GM19043 (cell line): Measurements from ENCODE around the gene UBXN7.
"Not testable (repeated sequence)": the region's sequence is repeated elsewhere in the genome, so short reads cannot be mapped to it uniquely, and the experiment has no call there.

Source experiments
- ATAC-seq: cut with Tn5 transposase; IDR thresholded peaks from one replicate; pipeline ENCODE4 v1.9.1; 2021; ENCODE audit warnings: low read depth; ENCODE audit not compliant: unreplicated experiment

The UBXN7 gene

DNA sequence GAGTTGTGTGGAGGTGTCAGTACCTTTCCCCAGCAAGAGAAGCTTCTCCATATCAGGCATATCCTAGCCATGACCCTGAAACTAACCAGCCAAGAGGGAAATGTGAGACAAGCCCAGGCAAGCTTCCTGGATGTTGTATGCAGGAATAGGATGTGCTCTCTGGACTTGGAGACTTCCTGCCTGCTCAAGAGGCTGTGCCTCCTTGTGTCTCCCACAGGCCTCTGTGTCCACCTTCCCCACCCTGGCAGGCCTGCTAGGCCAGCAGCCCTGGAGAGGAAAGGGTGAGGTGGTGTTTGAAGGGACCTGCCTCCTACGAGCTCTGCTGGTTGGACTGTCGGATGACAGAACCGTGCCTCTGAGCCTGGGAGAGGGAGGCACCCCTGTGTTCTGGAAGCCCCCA, 112.1 kb downstream of the UBXN7 start:
- ATAC-seq, result no peak

DNA sequence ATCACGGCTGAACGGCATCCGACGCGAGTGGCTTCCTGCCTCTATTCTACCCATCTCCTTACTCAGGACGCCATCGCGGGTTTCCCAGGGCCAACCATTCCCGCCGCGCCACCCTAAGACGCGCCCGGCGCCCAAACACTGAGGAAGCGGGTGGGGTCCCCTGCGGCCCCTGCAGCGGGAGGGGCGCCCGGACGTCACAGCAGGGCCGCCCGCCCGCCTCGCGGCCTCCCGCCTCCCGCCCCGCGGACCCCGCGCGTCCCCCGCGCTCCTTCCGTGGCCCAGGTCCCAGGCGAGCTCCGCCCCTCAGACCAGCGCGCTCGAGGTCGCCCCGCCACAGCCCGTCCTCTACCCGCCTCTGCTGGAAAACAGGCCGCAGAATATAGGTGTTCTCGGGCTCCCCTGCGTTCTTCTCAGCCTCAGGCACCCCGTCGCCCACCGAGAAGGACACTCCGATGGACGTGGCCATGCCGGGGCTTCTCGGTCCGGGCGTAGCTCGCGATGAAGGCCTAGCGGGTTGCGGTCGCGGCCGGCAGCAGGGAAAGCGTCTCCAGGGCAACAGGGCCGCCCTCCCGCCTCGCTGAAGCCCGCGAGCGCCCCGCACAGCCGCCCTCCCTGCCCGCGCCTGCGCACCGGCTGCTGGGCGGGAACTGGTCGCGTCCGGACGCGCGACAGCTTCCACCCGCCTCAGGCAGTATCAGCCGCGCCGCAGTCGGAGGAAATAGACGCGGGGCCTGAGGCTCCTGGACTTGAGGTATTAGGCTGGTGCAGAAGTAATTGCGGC, 114.3 kb downstream of the UBXN7 start, which contains the start of gene DYNLT2B:
DYNLT2B (minus strand) TSS at position 554 of the 781 bp plus-strand sequence; CDS start at position 466, 88 bp downstream.
- peak; percentile 80 for ATAC-seq

DNA sequence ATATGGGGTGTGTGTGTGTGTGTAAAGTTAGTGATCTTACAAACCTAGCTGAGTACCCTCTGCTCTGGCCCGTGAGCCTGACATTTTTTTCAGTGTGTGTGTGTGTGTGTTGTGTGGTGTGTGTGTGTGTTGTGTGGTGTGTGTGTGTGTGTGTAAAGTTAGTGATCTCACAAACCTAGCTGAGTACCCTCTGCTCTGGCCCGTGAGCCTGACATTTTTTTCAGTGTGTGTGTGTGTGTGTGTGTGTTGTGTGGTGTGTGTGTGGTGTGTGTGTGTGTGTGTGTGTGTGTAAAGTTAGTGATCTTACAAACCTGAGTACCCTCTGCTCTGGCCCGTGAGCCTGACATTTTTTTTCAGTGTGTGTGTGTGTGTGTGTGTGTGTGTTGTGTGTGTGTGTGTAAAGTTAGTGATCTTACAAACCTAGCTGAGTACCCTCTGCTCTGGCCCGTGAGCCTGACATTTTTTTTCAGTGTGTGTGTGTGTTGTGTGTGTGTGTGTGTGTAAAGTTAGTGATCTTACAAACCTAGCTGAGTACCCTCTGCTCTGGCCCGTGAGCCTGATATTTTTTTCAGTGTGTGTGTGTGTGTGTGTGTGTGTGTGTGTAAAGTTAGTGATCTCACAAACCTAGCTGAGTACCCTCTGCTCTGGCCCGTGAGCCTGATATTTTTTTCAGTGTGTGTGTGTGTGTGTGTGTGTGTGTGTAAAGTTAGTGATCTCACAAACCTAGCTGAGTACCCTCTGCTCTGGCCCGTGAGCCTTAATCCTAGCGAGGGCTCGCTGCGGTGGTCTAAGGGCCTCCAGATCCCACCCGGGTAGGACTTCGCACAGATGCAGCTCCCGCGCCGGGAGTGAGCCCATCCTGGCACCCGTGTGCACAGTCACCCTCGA, 115.2 kb downstream of the UBXN7 start:
- ATAC-seq, result not testable (repeated sequence)

DNA sequence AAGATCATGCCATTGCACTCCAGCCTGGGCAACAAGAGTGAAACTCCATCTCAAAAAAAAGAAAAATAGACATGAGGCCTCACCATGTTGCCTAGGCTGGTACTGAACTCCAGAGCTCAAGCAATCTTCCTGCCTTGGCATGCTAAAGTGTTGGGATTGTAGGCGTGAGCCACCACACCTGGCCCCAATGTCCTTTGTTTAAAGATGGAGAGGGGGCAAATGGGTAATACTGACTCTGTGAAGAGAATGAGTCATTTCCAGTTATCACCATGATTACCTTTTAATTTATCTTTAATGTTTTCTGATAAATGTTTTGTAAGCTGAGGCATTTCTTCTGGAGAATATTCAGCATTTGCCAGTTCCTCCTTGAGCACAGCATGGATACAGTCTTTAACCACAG, 116.4 kb downstream of the UBXN7 start:
- ATAC-seq, result no peak

DNA sequence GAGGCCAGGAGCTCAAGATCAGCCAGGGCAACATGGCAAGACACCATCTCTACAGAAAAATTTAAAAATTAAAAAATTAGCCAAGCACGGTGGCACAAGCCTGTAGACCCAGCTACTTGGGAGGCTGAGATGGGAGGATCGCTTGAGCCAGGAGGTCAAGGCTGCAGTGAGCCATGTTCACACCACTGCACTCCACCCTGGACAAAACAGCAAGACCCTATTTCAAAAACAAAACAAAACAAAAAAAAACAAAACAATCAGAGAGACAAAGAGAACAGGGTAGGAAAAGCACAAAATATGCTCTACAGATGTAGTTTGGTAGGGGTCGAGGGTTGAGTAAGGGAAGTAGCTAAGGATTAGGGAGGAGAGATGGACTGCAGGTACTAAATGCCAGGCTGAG, 117.6 kb downstream of the UBXN7 start:
- ATAC-seq, result no peak

DNA sequence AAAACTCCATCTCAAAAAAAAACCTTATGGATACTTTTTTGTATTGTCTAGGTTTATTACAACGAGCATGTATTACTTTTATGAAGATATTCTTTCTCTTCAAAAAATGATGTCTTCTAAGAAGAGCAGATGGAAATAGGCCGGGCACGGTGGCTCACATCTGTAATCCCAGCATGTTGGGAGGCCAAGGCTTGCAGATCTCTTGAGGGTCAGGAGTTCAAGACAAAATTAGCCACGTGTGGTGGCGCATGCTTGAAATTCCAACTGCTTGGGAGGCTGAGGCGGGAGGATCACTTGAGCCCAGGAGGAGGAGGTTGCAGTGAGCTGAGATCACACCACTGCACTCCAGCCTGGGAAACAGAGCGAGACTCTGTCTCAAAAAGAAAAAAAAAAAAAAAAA, 118.1 kb downstream of the UBXN7 start:
- not testable (repeated sequence) for ATAC-seq

DNA sequence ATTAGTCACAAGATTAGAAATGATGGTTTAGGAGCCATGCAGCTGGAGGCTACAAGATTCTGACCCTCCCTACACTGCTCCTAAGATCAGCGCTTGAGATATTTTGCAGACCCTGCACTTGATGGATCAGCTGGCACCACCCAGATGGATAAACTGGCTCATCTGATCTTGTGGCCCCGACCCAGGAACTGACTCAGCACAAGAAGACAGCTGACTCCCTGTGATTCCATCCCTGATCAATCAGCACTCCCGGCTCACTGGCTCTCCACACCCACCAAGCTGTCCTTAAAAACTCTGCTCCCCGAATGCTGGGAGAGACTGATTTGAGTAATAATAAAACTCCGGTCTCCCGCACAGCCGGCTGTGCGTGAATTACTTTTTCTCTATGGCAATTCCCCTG, 129.3 kb downstream of the UBXN7 start:
- not testable (repeated sequence) for ATAC-seq

DNA sequence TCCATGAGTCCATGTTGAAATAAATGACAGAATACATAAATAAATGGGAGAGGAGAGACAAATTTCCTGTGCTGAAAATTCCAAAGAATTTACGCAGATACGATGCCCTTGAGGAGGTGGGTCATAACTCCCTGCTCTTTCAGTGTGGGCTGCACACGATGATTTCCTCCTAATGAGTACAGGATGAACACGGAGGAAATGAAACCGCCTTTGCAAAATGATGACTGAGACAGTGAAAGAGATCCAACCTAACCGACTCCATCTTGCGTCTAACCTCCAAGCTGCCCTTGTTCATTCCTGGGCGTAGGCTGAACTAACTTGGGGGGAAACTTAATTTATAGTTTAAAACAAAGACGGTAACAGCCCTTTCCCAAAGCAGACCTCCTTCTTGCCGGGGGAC, 129.7 kb downstream of the UBXN7 start:
- ATAC-seq, result not testable (repeated sequence)

DNA sequence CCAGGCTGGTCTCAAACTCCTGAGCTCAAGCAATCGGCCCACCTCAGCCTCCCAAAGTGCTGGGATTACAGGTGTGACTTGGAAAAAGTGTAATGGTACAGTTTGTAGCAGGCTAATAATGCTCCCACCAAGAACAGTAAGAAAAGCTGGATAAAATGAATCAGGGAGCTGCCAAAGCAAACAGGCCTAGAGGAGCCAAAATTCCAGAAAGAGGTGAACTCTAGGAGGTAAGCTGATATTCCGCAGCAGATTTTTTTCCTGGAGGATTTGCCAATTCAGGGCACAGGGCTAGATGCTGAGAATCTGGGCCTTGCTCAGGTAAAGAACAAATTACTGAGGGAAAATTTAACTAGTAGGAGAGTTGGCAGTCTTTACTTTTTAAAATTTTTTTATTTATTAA, 133.7 kb downstream of the UBXN7 start:
- ATAC-seq, result no peak
